CD4-positive, alpha-beta T cell treated with Interleukin-2 at 100 ng/mL for 4 hours (primary cell): ENCODE measurements around the gene LSP1.

Experiments
- DNase-seq: peaks from one replicate; pipeline ENCODE4 v3.0.0-alpha.2; 2020; ENCODE audit warnings: low spot score

The LSP1 gene

GRCh38 chr11:1825039-1825740 is 27.7 kb upstream of the LSP1 start:
- DNase-seq = no peak

DNA sequence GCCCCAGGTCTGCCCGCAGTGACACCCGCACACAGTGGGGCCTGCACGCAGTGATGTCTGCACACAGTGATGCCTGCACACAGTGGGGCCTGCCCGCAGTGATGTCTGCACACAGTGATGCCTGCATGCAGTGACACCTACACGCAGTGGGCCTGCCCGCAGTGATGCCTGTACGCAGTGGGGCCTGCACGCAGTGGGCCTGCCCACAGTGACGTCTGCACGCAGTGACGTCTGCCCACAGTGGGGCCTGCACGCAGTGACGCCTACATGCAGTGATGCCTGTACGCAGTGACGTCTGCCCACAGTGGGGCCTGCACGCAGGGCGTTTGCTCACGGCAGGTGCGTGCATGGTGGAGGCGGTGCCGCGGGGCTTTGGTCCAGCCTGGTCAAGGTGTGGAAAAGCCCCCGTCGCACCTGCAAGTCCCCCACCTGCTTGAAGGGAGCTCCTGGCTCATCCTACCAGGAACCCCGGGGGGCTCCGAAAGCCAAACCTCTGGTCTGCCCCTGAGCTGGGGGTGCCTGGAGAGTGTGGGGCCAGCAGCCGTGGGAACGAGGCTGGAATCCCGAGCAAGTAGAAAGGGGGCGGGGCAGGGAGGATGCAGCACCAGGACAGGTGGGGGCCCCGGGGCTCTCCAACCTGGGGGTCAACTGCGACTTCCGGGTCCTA is 27.0 kb upstream of the LSP1 start:
- DNase-seq = no peak

DNA sequence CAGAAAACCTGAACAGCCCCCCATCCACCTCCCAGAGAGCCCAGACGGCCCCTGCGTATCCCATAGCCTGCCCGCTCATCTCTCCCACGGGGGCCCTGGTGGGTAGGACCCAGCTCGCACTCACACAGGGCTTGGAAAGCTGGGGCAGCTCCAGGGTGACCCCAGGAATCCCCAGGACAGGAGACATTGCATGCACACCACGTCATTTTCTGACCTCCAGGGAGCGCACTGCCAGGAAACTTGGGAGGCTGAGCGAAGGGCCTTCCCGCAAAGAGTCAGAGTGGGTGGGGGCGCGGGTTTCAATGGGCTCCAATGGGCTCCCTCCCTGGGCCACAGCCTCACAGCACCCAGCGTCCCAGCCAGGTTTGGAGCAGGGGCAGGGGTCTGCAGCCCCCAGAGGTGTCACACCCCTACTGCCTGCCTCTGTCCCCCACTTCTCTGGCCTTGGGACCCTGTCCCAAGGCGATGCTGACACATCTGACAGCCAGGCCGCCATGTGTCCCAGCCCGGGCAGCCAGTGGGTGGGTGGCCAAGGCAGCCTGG is 26.3 kb upstream of the LSP1 start:
- DNase-seq = no peak

GRCh38 chr11:1827095-1827813 is 25.6 kb upstream of the LSP1 start:
- DNase-seq = no peak

DNA sequence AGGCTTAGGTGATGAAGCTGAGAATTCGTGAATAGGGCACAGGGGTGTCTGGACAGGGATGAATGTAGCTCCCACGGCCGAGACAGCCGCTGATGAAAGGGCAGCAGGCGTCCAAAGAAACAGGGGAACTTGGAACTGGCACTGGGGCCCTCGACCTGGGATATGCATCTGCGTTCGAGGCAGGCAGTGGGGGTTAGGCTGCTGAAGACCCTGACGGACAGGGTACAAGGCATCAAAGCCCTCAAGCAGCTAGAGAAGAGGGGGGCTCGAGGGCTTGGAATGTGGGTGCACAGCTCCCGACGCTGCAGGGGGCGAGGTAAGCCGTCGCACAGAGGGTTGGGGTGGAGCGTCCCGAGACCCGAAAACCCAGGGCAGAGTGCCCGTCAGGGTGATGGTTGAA is 25.0 kb upstream of the LSP1 start:
- no peak for DNase-seq

DNA sequence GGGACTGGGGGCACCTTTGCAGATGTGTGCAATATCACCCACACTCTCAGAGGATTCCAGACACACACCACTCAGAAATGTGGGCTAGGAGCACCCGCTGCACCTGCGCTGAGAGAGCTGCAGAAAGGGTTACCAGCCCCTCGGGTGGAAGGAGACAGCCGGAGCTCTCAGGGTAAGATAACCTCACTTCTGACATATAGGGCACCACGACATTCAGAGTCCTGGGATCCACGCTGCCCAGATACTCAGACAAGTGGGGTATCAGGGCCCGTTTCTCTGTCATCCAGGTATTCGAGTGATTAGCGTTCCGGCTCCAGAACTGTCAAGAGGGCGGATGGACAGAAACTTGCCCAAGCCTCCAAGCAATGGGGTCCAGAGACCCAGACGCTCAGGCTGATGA is 24.3 kb upstream of the LSP1 start:
- no peak for DNase-seq

GRCh38 chr11:1829039-1829820 is 23.7 kb upstream of the LSP1 start:
- no peak for DNase-seq

- DNase-seq = no peak
Observed at GRCh38 chr11:1830004-1830321, 22.9 kb upstream of the LSP1 start.

- no peak for DNase-seq
Observed at GRCh38 chr11:1830322-1831223, 22.3 kb upstream of the LSP1 start.

- no peak for DNase-seq
Observed at GRCh38 chr11:1831338-1832210, 21.3 kb upstream of the LSP1 start.

GRCh38 chr11:1832211-1832919 is 20.5 kb upstream of the LSP1 start:
- peak; percentile 61 for DNase-seq

- DNase-seq = no peak
Observed at GRCh38 chr11:1832920-1833295, 20.0 kb upstream of the LSP1 start.

DNA sequence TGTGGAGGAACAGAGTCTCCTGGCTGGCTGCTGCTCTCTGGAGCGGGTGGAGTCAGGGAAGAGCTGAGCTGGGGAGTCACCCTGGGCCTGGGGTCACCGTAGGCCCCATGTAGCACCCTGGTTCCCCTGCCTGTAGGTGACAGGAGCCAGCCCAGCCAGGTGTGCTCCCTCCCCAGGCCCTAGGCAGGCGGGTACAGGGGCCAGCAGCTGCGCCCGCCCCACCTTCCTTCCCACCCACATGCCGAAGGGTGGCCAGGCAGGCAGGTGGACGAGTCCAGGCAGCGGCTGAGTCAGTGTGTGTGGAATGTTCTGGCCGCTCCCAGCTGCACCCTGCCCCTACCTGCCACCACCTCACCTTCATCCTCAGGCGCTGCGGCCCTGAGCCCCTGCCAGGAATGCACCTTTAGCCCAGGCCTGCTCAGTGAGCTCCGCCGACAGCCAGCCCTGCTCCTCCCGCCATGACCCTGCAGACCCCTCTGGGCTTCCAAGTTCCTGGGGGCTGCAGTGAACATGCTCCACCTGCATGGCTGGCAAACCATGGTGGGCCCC is 18.7 kb upstream of the LSP1 start:
- DNase-seq = no peak

DNA sequence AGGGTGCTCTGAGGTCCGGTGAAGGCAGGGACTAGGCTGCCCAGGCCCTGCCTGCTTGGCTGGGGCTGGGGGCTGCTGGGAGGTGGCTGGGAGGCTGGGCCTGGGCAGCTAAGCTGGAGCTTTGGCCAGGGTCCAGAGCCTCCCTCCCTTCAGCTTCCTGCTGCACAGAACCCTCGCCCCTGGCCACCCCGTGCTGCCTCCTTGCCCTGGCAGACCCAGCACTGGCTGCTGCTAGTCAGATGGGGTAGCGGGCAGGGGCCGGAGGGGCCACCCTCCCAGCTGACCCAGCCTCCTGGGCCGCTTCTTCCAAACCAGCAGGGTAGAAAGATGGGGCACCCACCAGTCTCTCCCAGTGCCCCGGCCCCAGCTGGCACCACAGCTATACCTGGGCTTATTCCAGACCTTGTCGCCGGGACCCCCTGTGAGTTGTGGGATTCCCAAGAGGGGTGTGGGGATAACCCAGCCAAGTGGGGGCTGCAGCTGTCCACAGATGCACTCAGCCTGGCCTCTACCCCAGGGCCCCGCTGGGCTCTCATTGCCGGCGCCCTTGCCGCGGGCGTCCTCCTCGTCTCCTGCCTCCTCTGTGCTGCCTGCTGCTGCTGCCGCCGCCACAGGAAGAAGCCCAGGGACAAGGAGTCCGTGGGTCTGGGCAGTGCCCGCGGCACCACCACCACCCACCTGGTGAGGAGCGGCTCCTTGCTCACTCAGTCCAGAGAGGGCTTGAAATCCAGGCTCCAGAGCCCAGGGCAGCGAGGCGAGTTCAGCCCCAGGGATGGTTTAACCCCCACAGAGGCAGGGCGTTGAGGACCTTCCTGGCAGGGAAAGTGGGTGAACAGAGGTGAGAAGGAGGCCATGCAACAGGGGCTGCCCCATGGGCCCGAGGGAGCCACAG is 17.9 kb upstream of the LSP1 start, which contains the start of gene SYT8:
Gene SYT8, plus strand, starts transcription at position 212 of the 892 bp plus-strand sequence. Its CDS starts 116 bp downstream, at position 328.
- DNase-seq = no peak

GRCh38 chr11:1835671-1836010 is 17.2 kb upstream of the LSP1 start:
- DNase-seq = no peak

GRCh38 chr11:1836011-1836945 is 16.6 kb upstream of the LSP1 start:
- no peak for DNase-seq
